GM23248 (cell line): Measurements from ENCODE around the gene C6orf62.

Source experiments
- EZH2 ChIP-seq: fragments of 200-600 bp; sonication (generic); IDR thresholded peaks from 2 replicates; pipeline ENCODE4 v1.6.1; 2018; ENCODE audit warnings: antibody characterized with exemption, mild to moderate bottlenecking; ENCODE audit not compliant: insufficient read depth, poor library complexity, severe bottlenecking
- EZH2phosphoT487 ChIP-seq: fragments of 200-600 bp; sonication (generic); IDR thresholded peaks from 2 replicates; pipeline ENCODE4 v1.6.1; 2018; ENCODE audit warnings: antibody characterized with exemption, moderate library complexity, mild to moderate bottlenecking, low read depth; ENCODE audit not compliant: insufficient read depth

GRCh38 chr6:24755279-24755678, 36.3 kb upstream of the C6orf62 start:
- TF ChIP-seq EZH2, result no peak
- no peak for TF ChIP-seq EZH2phosphoT487
